H1 (cell line): Measurements from ENCODE around the gene ENTR1.

Source experiments
- CTCF ChIP-seq, 3 experiments: IDR thresholded peaks; 1 replicate in 2 of 3; 2 replicates in 1 of 3; pipeline versions ENCODE4 v1.5.1 to v1.6.1; 2011; ENCODE audit warnings: low read length in 3 of 3, mild to moderate bottlenecking in 3 of 3, inconsistent platforms in 2 of 3, low read depth in 1 of 3, moderate library complexity in 1 of 3; ENCODE audit not compliant: insufficient read depth in 1 of 3; ENCODE audit errors: control extremely low read depth in 1 of 3
- POLR2A ChIP-seq, 2 experiments: IDR thresholded peaks; 1 replicate in 1 of 2; 2 replicates in 1 of 2; pipeline ENCODE4 v1.6.1; 2011; ENCODE audit warnings: low read depth in 2 of 2, low read length in 2 of 2, mild to moderate bottlenecking in 2 of 2; ENCODE audit errors: control extremely low read depth in 1 of 2
- ZNF274 ChIP-seq: IDR thresholded peaks from 2 replicates; pipeline ENCODE4 v1.7.0; 2012; ENCODE audit warnings: low read length, borderline replicate concordance; ENCODE audit errors: extremely low read depth

GRCh38 chr9:136404801-136405136 is 5.6 kb downstream of the ENTR1 start:
- no peak for TF ChIP-seq ZNF274
- TF ChIP-seq CTCF (IDR thresholded peaks at IDR 0.05; ENCODE audit: control extremely low read depth in 1 of 3, insufficient read depth in 1 of 3, low read depth in 1 of 3, low read length in 3 of 3) = no peak
- no peak for TF ChIP-seq POLR2A (IDR thresholded peaks at IDR 0.05; ENCODE audit: control extremely low read depth in 1 of 2, low read depth in 2 of 2, low read length in 2 of 2)
